Fibroblast of skin of right biceps (primary cell): ENCODE results near the gene FXN.
"Not testable (repeated sequence)": the region's sequence is repeated elsewhere in the genome, so short reads cannot be mapped to it uniquely, and the experiment has no call there.

Experiments
- DNase-seq: peaks from one replicate; pipeline ENCODE4 v3.0.0-alpha.2; 2013

The FXN gene

GRCh38 chr9:69107771-69108170, 72.2 kb downstream of the FXN start:
- no peak for DNase-seq

GRCh38 chr9:69108706-69109105, 73.2 kb downstream of the FXN start:
- not testable (repeated sequence) for DNase-seq

- DNase-seq, result no peak
Measured at GRCh38 chr9:69109152-69109551, 73.6 kb downstream of the FXN start.

GRCh38 chr9:69112646-69113045, 77.1 kb downstream of the FXN start:
- not testable (repeated sequence) for DNase-seq

- DNase-seq, result peak; percentile 56
Measured at GRCh38 chr9:69115621-69116020, 80.1 kb downstream of the FXN start.

GRCh38 chr9:69118656-69119055, 83.1 kb downstream of the FXN start:
- no peak for DNase-seq

- no peak for DNase-seq
Measured at GRCh38 chr9:69120380-69121154, 85.0 kb downstream of the FXN start.

GRCh38 chr9:69121155-69122081, 85.9 kb downstream of the FXN start:
- DNase-seq, result no peak

GRCh38 chr9:69122082-69122548, 86.6 kb downstream of the FXN start:
- DNase-seq, result peak; percentile 43

GRCh38 chr9:69122549-69123141, 87.1 kb downstream of the FXN start:
- DNase-seq, result peak; percentile 87

GRCh38 chr9:69130456-69131441, 95.2 kb downstream of the FXN start:
- peak; percentile 92 for DNase-seq

- DNase-seq, result peak; percentile 97
Measured at GRCh38 chr9:69131682-69132081, 96.1 kb downstream of the FXN start.

- DNase-seq, result no peak
Measured at GRCh38 chr9:69132361-69132760, 96.8 kb downstream of the FXN start.

- no peak for DNase-seq
Measured at GRCh38 chr9:69134412-69134811, 98.9 kb downstream of the FXN start.

- DNase-seq, result no peak
Measured at GRCh38 chr9:69136185-69136584, 100.6 kb downstream of the FXN start.

GRCh38 chr9:69136779-69137178, 101.2 kb downstream of the FXN start:
- DNase-seq, result no peak

GRCh38 chr9:69137311-69137710, 101.8 kb downstream of the FXN start:
- no peak for DNase-seq

- no peak for DNase-seq
Measured at GRCh38 chr9:69139596-69139995, 104.0 kb downstream of the FXN start.

GRCh38 chr9:69140123-69140735, 104.7 kb downstream of the FXN start:
- no peak for DNase-seq

- no peak for DNase-seq
Measured at GRCh38 chr9:69141851-69142250, 106.3 kb downstream of the FXN start.

- DNase-seq, result no peak
Measured at GRCh38 chr9:69143291-69143690, 107.7 kb downstream of the FXN start.
